KOPT-K1 (cell line): ENCODE data around the gene TENM4.

Experiments used
- H3K27ac ChIP-seq: fragments of 200-600 bp; sonication (generic); 2 replicates; pipeline ENCODE4 v1.5.1; 2016; ENCODE audit warnings: antibody characterized with exemption, mild to moderate bottlenecking, low read depth, low read length; ENCODE audit not compliant: poor library complexity, severe bottlenecking
- H3K36me3 ChIP-seq: fragments of 200-600 bp; sonication (generic); 2 replicates; pipeline ENCODE4 v1.5.1; 2017; ENCODE audit warnings: antibody characterized with exemption, mild to moderate bottlenecking, low read length, moderate library complexity; ENCODE audit not compliant: insufficient read depth
- H3K9me3 ChIP-seq: fragments of 200-600 bp; sonication (generic); 2 replicates; pipeline ENCODE4 v1.5.1; 2017; ENCODE audit warnings: antibody characterized with exemption, low read length, mild to moderate bottlenecking; ENCODE audit not compliant: insufficient read depth, poor library complexity, severe bottlenecking

The TENM4 gene

DNA sequence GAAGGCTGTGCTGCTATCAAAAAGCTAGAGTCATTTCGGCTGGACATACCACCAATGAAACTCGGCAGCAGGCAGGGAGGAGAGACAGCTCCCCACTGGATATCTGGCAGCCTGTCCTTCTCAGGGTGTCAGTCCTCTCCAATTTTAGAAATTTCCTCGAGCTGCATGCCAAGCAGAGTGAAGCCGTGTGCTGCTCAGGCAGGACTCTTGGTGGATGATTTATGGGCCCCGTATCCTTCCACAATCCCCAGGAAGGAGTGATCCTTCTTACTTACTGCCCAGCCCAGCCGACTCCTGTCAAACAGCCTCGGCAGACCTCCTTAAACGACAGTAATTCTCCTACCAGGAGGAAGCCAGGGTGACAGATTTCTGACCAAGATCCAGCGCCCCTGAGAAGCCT lies 410.4 kb downstream of the TENM4 start:
- Histone ChIP-seq H3K9me3 (no peaks in the 10 kb centered on the region), H3K36me3 (no peaks in the 10 kb centered on the region), H3K27ac (no peak overlapping the region)

DNA sequence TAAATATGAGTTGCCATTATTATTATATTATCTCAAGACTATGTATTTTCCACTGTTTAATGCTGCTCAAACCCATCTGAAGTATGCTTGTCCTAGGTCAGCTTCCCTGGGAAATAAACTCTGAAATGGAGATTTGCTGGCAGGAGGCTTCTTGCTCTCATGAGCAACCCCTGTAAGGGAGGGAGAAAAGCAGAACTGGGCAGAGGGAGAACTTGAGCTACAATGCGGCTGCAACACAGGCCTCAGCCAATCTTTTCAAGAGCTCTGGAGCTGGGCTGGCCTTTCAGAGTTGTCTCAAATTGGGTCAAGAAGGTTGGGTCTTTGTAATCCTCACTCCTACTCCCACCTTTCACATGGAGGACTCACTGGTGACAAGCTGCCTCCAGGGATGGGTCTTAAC lies 412.6 kb downstream of the TENM4 start:
- H3K9me3 ChIP-seq, result no peaks in the 10 kb centered on the region
- H3K27ac ChIP-seq, result no peak overlapping the region
- H3K36me3 ChIP-seq, result no peaks in the 10 kb centered on the region

DNA sequence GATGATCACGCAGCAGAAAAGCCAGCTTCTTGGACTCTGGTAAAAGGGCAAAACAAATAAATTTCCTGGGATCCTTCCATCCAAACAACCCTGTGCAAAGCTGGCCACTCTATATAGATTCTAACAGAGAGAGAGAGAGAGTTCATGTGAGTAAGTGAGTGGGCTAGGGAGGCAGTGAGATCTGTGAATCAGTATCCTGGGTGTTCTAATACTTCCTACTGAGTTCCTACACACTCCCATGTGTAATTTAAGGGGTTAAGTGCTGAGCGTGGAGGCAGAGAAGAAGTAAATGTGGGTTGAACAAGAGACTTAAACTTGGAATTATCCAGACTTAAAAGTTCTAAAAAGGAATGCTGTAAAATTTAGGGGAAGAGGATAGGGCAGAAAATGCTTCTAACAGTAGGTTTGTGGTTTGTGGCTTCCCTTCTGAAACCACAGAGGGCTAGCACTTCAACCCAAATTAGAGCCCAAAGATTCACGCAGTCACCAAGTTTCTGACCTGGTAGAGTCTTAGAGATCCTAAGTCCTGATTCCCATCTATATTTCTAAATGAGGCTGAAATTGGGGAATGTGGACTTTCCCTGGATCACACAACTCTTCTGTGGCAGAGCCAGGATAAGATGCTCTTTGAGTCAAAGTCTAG lies 413.9 kb downstream of the TENM4 start:
- Histone ChIP-seq H3K27ac (no peak overlapping the region), H3K9me3 (no peaks in the 10 kb centered on the region), H3K36me3 (no peaks in the 10 kb centered on the region)

DNA sequence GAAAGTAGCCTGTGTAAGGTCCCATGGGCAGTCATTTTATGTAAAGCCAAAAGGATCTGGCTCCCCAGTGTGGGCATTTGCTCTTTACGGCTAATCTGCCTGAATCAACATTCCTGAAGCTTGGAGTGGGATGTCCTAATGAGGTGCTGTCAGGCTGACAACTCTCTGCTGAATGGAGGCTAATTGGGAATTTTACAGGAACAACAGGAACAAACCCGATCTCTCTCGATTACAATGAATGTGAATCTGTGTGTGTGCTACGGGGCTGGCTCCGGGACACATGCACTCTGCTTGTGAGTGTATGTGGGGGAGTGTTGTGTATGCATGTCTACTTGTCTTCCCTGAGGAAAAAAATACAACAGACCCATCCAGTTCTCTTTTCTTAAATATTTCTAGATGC lies 415.2 kb downstream of the TENM4 start:
- H3K9me3 ChIP-seq, result no peaks in the 10 kb centered on the region
- H3K27ac ChIP-seq, result no peak overlapping the region
- no peaks in the 10 kb centered on the region for H3K36me3 ChIP-seq

DNA sequence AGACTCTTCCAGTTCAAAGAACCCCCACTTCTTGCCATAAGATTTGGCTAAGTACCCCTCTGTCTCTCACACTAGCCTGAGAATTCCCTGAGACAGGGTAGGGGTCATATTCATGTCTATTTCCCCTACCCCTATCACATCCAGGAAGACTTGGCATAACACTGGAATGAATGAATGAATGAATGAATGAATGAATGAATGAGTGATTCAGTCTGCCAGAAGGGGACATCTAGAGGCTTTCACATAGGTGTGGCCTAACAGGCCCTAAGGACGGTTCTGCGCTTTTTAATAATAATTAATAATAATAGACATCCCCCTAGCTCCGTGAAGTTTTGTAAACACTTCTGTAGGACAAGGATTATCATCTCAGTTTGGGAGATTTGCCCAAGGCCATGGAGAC lies 415.7 kb downstream of the TENM4 start:
- no peaks in the 10 kb centered on the region for H3K36me3 ChIP-seq
- H3K9me3 ChIP-seq, result no peaks in the 10 kb centered on the region
- H3K27ac ChIP-seq, result no peak overlapping the region

DNA sequence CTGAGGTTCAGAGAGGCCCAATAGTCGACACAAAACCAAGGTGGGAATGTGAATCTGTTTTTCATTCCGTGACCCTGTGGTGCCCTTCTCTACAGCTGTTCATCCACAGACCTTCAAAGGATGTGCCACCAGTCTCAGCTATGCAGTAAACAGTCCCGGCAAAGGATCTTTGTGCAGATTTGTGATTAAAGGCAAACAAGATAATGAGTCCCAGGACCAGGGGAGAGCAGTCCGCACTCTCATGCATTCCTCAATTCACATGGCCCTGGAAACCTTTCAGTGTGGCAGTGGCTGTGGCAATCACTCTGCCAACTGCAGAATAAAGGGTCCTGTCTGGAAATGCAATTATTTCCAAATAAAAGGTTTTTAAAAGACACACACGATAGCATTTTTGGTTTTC lies 418.6 kb downstream of the TENM4 start:
- no peak overlapping the region for H3K27ac ChIP-seq
- H3K36me3 ChIP-seq, result no peaks in the 10 kb centered on the region
- no peaks in the 10 kb centered on the region for H3K9me3 ChIP-seq

DNA sequence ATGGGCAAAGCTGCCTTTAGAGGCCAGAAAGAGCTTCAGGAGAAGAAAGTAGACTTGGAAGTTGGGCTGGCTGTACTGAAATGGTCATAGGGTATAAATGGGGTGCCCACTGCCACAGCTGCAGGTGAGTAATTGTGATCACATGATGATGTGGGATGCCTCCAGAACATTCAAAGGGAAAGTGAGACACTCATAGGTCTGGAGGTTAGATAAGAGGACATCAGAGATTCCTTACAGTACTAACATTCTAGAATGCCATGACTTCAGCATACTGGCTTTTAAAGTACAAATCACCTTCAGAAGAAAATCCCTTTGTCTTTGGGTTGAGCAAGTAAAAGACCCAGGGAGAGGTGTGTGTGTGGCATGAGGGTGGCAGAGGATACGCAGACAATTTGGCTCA lies 419.2 kb downstream of the TENM4 start:
- H3K9me3 ChIP-seq, result no peaks in the 10 kb centered on the region
- no peak overlapping the region for H3K27ac ChIP-seq
- H3K36me3 ChIP-seq, result no peaks in the 10 kb centered on the region

DNA sequence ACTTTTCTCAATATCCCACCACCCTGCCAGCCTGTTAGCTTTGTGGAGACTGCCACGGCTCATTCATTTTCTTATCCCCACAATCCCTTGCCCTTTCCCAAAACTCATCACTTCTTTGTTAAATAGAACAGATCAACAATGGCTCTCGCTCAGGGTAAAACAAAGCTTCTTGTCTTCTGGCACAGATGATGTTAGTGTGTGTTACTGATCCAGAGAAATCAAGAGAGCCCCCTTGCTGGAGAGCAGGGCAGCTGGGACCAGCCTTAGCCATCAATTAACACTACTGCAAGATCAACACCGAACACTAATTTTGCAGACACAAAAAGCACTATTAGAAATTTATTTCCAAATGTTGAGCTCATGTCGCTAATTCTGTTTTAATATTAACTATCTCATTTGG lies 420.9 kb downstream of the TENM4 start:
- Histone ChIP-seq H3K27ac (no peak overlapping the region), H3K9me3 (no peaks in the 10 kb centered on the region), H3K36me3 (no peaks in the 10 kb centered on the region)

DNA sequence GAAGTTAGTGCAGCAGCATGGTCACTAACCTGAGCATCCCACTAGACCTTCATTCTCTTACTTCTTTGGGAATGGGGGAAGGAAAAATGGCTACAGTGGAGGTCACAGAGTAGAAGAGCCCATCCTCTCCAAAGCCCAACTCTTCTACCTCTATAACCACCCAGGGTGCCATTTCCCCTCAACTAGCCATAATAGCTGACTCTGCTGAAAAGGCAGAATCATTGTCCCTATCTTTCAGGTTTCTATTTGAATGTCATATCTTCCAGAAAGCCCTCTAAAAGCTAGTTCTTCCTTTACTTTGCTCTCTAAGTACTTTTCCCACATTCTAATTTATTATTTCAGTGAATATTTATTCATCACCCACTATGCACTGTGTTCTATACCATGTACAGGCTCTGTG lies 421.6 kb downstream of the TENM4 start:
- Histone ChIP-seq H3K9me3 (no peaks in the 10 kb centered on the region), H3K36me3 (no peaks in the 10 kb centered on the region), H3K27ac (no peak overlapping the region)

DNA sequence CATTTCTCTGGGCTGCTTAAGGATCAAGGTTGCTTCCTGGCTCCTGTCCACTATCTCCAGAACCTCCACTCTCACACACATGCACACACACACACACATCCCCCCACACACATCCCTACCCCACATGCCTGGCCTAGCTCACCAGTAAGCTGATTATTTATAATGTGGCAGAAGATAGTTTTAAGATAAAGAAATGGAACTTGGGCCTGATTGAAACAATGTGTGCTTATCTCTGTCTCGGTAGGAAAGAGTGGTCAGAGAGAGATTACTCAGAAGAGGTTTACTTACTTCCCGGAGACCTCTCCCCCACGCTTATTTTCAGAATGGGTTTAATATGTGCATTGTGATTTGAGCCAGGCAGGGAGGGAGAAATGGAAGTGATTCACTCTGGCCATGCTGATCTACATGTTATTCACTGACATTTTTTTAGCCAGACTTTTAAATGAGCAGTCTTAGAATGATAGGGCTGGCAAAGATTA lies 422.4 kb downstream of the TENM4 start:
- no peaks in the 10 kb centered on the region for H3K36me3 ChIP-seq
- no peaks in the 10 kb centered on the region for H3K9me3 ChIP-seq
- H3K27ac ChIP-seq, result no peak overlapping the region

DNA sequence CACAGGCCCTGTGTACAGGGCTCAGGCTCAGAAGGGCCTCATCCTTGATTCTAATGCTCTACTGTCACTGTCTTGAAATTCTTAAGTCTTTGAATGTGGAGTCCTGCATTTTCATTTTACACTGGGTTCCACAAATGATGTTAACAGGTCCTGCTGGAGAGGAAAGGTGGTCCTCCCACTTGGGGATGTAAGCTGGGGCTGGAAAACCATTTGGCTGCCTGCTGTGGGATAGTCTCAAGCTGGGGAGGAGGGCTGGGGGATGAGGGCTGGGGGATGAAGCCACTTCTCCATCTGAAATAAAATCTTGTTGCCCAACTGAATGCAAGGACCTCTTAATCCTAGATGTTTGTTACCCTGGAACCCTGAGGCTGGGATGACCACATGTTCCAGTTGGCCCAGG lies 423.0 kb downstream of the TENM4 start:
- H3K9me3 ChIP-seq, result no peaks in the 10 kb centered on the region
- H3K36me3 ChIP-seq, result no peaks in the 10 kb centered on the region
- H3K27ac ChIP-seq, result no peak overlapping the region

DNA sequence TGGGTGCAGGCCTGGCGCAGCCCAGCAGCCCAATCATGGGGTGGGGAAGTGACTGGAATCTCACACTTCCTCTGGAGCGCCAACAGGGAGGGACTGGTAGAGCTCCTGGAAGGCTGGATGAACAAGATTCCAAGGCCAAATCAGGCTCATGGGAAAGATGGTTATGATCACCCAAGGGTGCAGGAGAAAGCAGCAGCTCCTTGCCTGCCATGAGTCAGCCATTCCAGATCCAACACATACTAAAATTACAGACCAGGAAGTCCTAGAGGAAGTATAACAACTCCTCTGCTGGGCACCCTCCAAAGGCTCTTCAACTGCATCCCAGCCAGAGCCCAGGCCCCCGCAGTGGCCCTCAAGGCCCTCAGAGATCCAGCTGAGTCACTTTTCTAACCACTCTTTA lies 427.3 kb downstream of the TENM4 start:
- H3K36me3 ChIP-seq, result no peaks in the 10 kb centered on the region
- peaks cover 6% of the 10 kb centered on the region for H3K9me3 ChIP-seq
- no peak overlapping the region for H3K27ac ChIP-seq

DNA sequence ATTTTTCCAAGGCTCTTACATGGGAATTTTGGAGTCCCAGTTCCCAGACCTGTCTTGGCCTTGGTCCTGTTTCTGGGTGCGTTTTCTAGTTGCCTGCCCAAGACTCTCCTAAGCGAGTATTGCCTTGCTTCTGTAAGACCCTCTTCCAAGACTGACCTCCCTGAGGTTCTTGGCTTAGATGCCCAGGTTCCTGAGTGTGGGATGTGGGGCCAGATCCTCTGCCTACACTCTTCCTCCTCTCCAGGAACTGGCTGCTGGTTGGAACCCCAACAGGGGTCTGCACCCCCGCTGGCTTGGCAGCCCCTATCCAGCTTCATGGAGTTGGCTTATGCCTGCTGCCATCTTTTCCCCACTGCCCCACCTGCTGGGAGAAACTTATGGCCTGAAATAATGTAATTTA lies 429.5 kb downstream of the TENM4 start:
- Histone ChIP-seq H3K36me3 (no peaks in the 10 kb centered on the region), H3K27ac (no peak overlapping the region), H3K9me3 (peaks cover 6% of the 10 kb centered on the region)

DNA sequence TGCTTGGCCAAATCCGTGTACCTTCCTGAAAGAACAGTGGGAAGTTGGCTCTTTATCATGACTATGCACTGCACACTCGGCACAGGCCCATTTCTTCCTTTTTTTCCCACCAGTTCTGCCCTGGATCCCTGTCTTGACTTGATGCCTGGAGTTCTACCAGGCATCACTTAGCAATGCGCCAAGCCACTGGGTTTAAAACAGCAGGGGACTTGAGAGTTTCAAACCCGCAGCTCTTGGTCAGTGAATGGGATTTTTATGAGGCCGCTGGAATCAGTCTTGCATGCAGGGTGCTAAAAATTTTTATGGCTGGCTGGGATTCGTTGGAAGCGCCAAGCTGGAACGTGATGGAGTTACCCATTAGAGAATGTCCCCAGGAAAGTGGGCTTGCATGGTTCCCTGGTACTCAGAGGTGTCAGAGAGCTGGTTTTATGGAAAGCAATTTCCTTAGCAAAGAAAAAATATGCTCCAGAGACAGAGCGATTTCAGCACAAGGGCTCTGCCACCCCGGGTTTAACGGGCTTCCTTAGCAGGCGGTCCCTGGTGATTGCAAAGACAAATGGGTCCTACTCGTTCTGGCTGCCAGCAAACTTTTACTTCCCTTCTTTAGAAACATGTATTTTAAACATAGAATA lies 432.9 kb downstream of the TENM4 start:
- H3K27ac ChIP-seq, result no peak overlapping the region
- peaks cover 6% of the 10 kb centered on the region for H3K9me3 ChIP-seq
- no peaks in the 10 kb centered on the region for H3K36me3 ChIP-seq

DNA sequence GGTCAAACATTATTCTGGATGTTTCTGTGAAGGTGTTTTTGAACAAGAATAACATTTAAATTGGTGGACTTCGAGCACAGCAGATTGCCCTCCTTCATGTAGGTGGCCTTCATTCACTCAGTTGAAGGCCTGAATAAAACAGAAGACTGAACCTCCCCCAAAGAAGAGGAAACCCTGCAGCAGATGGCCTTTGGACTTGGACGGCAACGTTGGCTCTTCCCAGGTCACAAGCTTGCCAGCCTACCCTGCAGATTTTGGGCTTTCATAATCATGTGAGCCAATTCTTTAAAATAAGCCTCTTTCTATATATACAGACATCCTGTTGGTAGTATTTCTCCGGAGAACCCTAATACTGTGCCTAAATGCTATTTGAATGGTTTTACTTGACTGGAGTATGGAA lies 434.0 kb downstream of the TENM4 start:
- peaks cover 6% of the 10 kb centered on the region for H3K9me3 ChIP-seq
- no peaks in the 10 kb centered on the region for H3K36me3 ChIP-seq
- H3K27ac ChIP-seq, result no peak overlapping the region

DNA sequence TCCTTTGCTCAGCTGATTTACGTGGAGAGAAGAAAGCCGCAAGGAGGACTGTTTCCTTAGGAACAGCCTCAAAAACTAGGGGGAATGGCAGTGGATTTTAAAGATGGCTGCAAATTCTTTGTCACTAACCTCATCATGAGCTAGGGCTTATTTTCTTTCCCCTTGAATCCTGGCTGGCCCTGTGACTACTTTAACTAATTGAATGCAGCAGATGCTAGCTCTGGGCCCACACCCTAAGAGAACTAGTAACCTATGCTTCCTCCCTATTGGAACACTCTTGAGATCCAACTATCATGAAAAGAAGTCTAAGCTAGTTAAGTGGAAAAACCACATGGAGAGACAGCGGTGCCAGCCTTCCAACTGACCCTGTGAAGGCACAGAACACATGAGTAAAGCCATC lies 444.8 kb downstream of the TENM4 start:
- no peak overlapping the region for H3K27ac ChIP-seq
- peaks cover 8% of the 10 kb centered on the region for H3K9me3 ChIP-seq
- no peaks in the 10 kb centered on the region for H3K36me3 ChIP-seq
